Measurements from ENCODE around the gene CD2. TPM values are rescaled to one million over a fixed set of nuclear protein-coding genes. Genes with fewer than 3 reads are reported as not detected.

CD2 gene
- polyA plus RNA-seq, 3 donors, result 0.89 to 3.6 (median 2.1) TPM

DNA sequence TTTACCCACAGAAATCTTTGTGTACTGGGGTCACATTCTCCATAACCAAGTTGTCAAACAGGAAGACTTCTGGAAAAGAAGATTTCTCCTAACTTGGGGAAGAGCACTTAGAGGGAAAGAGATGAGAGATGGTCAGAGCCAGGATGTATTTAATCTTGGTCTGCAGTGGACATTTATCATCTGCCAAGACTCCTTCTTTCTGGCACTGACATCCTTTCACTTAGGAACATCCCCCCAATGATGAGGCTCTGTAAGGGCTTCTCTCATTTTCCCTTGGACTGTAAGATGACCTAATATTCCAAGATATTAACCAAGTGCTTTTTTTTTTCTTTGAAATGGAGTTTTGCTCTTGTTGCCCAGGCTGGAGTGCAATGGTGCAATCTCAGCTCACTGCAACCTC is 47.4 kb upstream of the CD2 start:
- H3K4me3 Mint-ChIP-seq, result no peak overlapping the region
- Histone ChIP-seq H3K9me3 (replicated peaks in 1 of 2; ENCODE audit: control insufficient read depth in 1 of 2, insufficient read depth in 1 of 2, low read length in 2 of 2) (no peaks in the 10 kb centered on the region), H3K4me2 (replicated peaks; ENCODE audit: extremely low read depth, low read length, poor library complexity, severe bottlenecking) (no peak overlapping the region), H2AFZ (ENCODE audit: insufficient read depth, low read depth, low read length, poor library complexity, severe bottlenecking) (no peak overlapping the region), H3K4me3 (replicated peaks in 1 of 3; ENCODE audit: low read depth in 2 of 3, low read length in 3 of 3) (no peak overlapping the region), H4K20me1 (ENCODE audit: insufficient read depth, low read length) (no peaks in the 10 kb centered on the region), H3K27ac (ENCODE audit: low read depth in 1 of 2, low read length in 2 of 2) (no peak overlapping the region), H3K79me2 (ENCODE audit: insufficient read depth, low read length) (no peaks in the 10 kb centered on the region), H3K9ac (ENCODE audit: insufficient read depth, low read length, poor library complexity, severe bottlenecking) (no peak overlapping the region), H3K27me3 (ENCODE audit: control insufficient read depth in 2 of 2, insufficient read depth in 2 of 2, low read length in 2 of 2) (no peaks in the 10 kb centered on the region), H3K36me3 (replicated peaks in 1 of 2; ENCODE audit: control insufficient read depth in 1 of 2, insufficient read depth in 2 of 2, low read length in 2 of 2) (no peaks in the 10 kb centered on the region), H3K4me1 (ENCODE audit: control insufficient read depth in 1 of 2, insufficient read depth in 2 of 2, low read length in 2 of 2) (no peaks in the 10 kb centered on the region)
- no peak for TF ChIP-seq CTCF (IDR thresholded peaks at IDR 0.05)
- no peak overlapping the region for H3K27ac Mint-ChIP-seq
- peaks cover 2 to 5% (median 4%) of the 10 kb centered on the region in 3 donors for H3K27me3 Mint-ChIP-seq (ENCODE audit: low read depth in 3 of 3)
- H3K36me3 Mint-ChIP-seq, result no peaks in the 10 kb centered on the region
- intact Hi-C loops (cut with micrococcal nuclease), result no loop called here
- H3K9me3 Mint-ChIP-seq, result peaks cover 0 to 6% (median 0%) of the 10 kb centered on the region in 7 donors
- no peak for DNase-seq
- no peaks in the 10 kb centered on the region for H3K4me1 Mint-ChIP-seq

DNA sequence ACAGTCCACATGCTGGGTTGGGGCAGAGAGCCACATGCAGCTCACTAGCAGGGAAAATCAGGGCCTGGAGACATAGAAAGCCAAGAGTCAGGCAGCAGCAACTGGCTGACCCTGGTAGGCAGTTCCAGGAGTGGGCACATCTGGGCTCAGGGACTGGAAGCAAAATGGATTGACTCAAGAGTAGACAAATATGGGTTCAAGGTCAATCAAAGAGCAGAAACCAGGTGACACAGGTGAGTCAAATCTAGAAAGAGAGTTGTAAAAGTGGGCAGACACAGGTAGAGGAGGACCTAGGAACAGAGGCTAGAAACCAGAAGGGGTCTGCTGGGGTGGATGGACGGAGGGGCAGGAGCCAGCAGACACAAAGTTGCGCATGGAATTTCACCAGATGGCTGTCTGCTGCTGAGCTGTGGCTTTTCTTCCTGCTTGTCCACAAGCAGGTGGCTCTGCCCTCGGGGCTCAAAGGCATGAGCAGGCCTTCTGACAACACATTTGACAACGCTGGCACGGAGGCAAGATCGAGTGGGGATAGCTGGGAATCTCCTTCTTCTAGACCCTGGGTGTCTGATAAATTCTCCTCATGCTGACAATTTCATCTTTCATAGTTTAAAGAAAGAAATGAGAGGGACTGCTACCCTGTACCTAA is 45.9 kb upstream of the CD2 start:
- no peak overlapping the region for H3K27ac Mint-ChIP-seq
- WGBS (ENCODE audit: insufficient coverage), result 96% methylated on average over 6 of the region's 6 CpGs

More for the DNA sequence above, 45.9 kb upstream of the CD2 start:
- Histone ChIP-seq H3K36me3 (replicated peaks in 1 of 2; ENCODE audit: control insufficient read depth in 1 of 2, insufficient read depth in 2 of 2, low read length in 2 of 2) (no peaks in the 10 kb centered on the region), H3K9ac (ENCODE audit: insufficient read depth, low read length, poor library complexity, severe bottlenecking) (no peak overlapping the region), H2AFZ (ENCODE audit: insufficient read depth, low read depth, low read length, poor library complexity, severe bottlenecking) (no peak overlapping the region), H3K9me3 (replicated peaks in 1 of 2; ENCODE audit: control insufficient read depth in 1 of 2, insufficient read depth in 1 of 2, low read length in 2 of 2) (no peaks in the 10 kb centered on the region), H3K4me3 (replicated peaks in 1 of 3; ENCODE audit: low read depth in 2 of 3, low read length in 3 of 3) (no peak overlapping the region), H3K4me2 (replicated peaks; ENCODE audit: extremely low read depth, low read length, poor library complexity, severe bottlenecking) (no peak overlapping the region), H3K79me2 (ENCODE audit: insufficient read depth, low read length) (no peaks in the 10 kb centered on the region), H3K27me3 (ENCODE audit: control insufficient read depth in 2 of 2, insufficient read depth in 2 of 2, low read length in 2 of 2) (no peaks in the 10 kb centered on the region), H3K27ac (ENCODE audit: low read depth in 1 of 2, low read length in 2 of 2) (no peak overlapping the region), H4K20me1 (ENCODE audit: insufficient read depth, low read length) (no peaks in the 10 kb centered on the region), H3K4me1 (ENCODE audit: control insufficient read depth in 1 of 2, insufficient read depth in 2 of 2, low read length in 2 of 2) (peaks cover 0 to 7% of the 10 kb centered on the region in 2 donors)
- peaks cover 2 to 6% (median 4%) of the 10 kb centered on the region in 3 donors for H3K27me3 Mint-ChIP-seq (ENCODE audit: low read depth in 3 of 3)
- intact Hi-C loops (cut with micrococcal nuclease), result no loop called here
- H3K4me3 Mint-ChIP-seq, result no peak overlapping the region
- TF ChIP-seq CTCF (IDR thresholded peaks at IDR 0.05), result no peak
- no peak for DNase-seq
- peaks cover 6% of the 10 kb centered on the region for H3K4me1 Mint-ChIP-seq
- H3K36me3 Mint-ChIP-seq, result no peaks in the 10 kb centered on the region
- peaks cover 0 to 3% (median 0%) of the 10 kb centered on the region in 7 donors for H3K9me3 Mint-ChIP-seq
